Activated T-cell treated with anti-CD3 and anti-CD28 coated beads, Interleukin-2, amount 50 U/mL, for 24 hours (primary cell): ENCODE data around the gene NKX2-4.
"Not testable (repeated sequence)": the region's sequence is repeated elsewhere in the genome, so short reads cannot be mapped to it uniquely, and the experiment has no call there.

Source experiments
- DNase-seq: peaks from one replicate; pipeline ENCODE4 v3.0.0-alpha.2; 2020
- H3K27ac Mint-ChIP-seq: 2 replicates; pipeline ENCODE4 v1.8.0; 2020; ENCODE audit warnings: mild to moderate bottlenecking, mixed read lengths
- H3K27me3 Mint-ChIP-seq: 2 replicates; pipeline ENCODE4 v1.8.0; 2020; ENCODE audit warnings: mixed read lengths
- H3K36me3 Mint-ChIP-seq: 2 replicates; pipeline ENCODE4 v1.8.0; 2020; ENCODE audit warnings: low read depth, mixed read lengths
- H3K4me1 Mint-ChIP-seq: 2 replicates; pipeline ENCODE4 v1.8.0; 2020; ENCODE audit warnings: low read depth, mixed read lengths
- H3K4me3 Mint-ChIP-seq: 2 replicates; pipeline ENCODE4 v1.8.0; 2020; ENCODE audit warnings: mild to moderate bottlenecking, moderate library complexity, mixed read lengths
- H3K9me3 Mint-ChIP-seq: 2 replicates; pipeline ENCODE4 v1.8.0; 2020; ENCODE audit warnings: mixed read lengths

The NKX2-4 gene

GRCh38 chr20:21386111-21386510 is 11.2 kb downstream of the NKX2-4 start:
- Mint-ChIP-seq H3K36me3 (peaks cover 90% of the 10 kb centered on the region), H3K27ac (no peak overlapping the region), H3K4me3 (no peak overlapping the region), H3K27me3 (peaks cover 10% of the 10 kb centered on the region), H3K9me3 (no peaks in the 10 kb centered on the region), H3K4me1 (peaks cover 3% of the 10 kb centered on the region)
- no peak for DNase-seq

- no peak overlapping the region for H3K4me3 Mint-ChIP-seq
- H3K9me3 Mint-ChIP-seq: no peaks in the 10 kb centered on the region
- no peak overlapping the region for H3K27ac Mint-ChIP-seq
- H3K36me3 Mint-ChIP-seq: peaks cover 93% of the 10 kb centered on the region
- H3K27me3 Mint-ChIP-seq: no peaks in the 10 kb centered on the region
- H3K4me1 Mint-ChIP-seq: no peaks in the 10 kb centered on the region
- no peak for DNase-seq
These were observed 12.9 kb downstream of the NKX2-4 start for GRCh38 chr20:21384308-21384892.

- Mint-ChIP-seq H3K27ac (no peak overlapping the region), H3K4me3 (no peak overlapping the region), H3K27me3 (no peaks in the 10 kb centered on the region), H3K36me3 (peaks cover 94% of the 10 kb centered on the region), H3K9me3 (no peaks in the 10 kb centered on the region), H3K4me1 (peaks cover 8% of the 10 kb centered on the region)
- DNase-seq: no peak
These were observed 15.7 kb downstream of the NKX2-4 start for GRCh38 chr20:21381619-21382018.

GRCh38 chr20:21380711-21381110 is 16.6 kb downstream of the NKX2-4 start:
- no peak for DNase-seq
- Mint-ChIP-seq H3K27me3 (no peaks in the 10 kb centered on the region), H3K4me1 (peaks cover 8% of the 10 kb centered on the region), H3K9me3 (no peaks in the 10 kb centered on the region), H3K36me3 (peaks cover 91% of the 10 kb centered on the region), H3K27ac (no peak overlapping the region), H3K4me3 (no peak overlapping the region)

- Mint-ChIP-seq H3K4me1 (peaks cover 9% of the 10 kb centered on the region), H3K36me3 (peaks cover 83% of the 10 kb centered on the region), H3K27me3 (no peaks in the 10 kb centered on the region), H3K9me3 (no peaks in the 10 kb centered on the region), H3K27ac (no peak overlapping the region), H3K4me3 (no peak overlapping the region)
- no peak for DNase-seq
These were observed 19.1 kb downstream of the NKX2-4 start for GRCh38 chr20:21378259-21378658.

- no peak overlapping the region for H3K27ac Mint-ChIP-seq
- no peaks in the 10 kb centered on the region for H3K9me3 Mint-ChIP-seq
- H3K4me1 Mint-ChIP-seq: peaks cover 9% of the 10 kb centered on the region
- H3K4me3 Mint-ChIP-seq: no peak overlapping the region
- DNase-seq: no peak
- H3K36me3 Mint-ChIP-seq: peaks cover 83% of the 10 kb centered on the region
- H3K27me3 Mint-ChIP-seq: no peaks in the 10 kb centered on the region
These were observed 19.6 kb downstream of the NKX2-4 start for GRCh38 chr20:21377701-21378100.

GRCh38 chr20:21376626-21377025 is 20.7 kb downstream of the NKX2-4 start:
- DNase-seq: no peak
- H3K27ac Mint-ChIP-seq: peak overlapping the region; percentile 14
- H3K4me1 Mint-ChIP-seq: peaks cover 9% of the 10 kb centered on the region
- H3K9me3 Mint-ChIP-seq: no peaks in the 10 kb centered on the region
- no peaks in the 10 kb centered on the region for H3K27me3 Mint-ChIP-seq
- no peak overlapping the region for H3K4me3 Mint-ChIP-seq
- peaks cover 81% of the 10 kb centered on the region for H3K36me3 Mint-ChIP-seq

- H3K27ac Mint-ChIP-seq: no peak overlapping the region
- no peak for DNase-seq
- peaks cover 83% of the 10 kb centered on the region for H3K36me3 Mint-ChIP-seq
- H3K4me1 Mint-ChIP-seq: peaks cover 6% of the 10 kb centered on the region
- H3K27me3 Mint-ChIP-seq: no peaks in the 10 kb centered on the region
- H3K9me3 Mint-ChIP-seq: no peaks in the 10 kb centered on the region
- no peak overlapping the region for H3K4me3 Mint-ChIP-seq
These were observed 23.9 kb downstream of the NKX2-4 start for GRCh38 chr20:21373436-21373835.

GRCh38 chr20:21372016-21372415 is 25.3 kb downstream of the NKX2-4 start:
- H3K27me3 Mint-ChIP-seq: no peaks in the 10 kb centered on the region

GRCh38 chr20:21371193-21371592 is 26.1 kb downstream of the NKX2-4 start:
- no peak overlapping the region for H3K4me3 Mint-ChIP-seq
- H3K9me3 Mint-ChIP-seq: no peaks in the 10 kb centered on the region
- H3K27ac Mint-ChIP-seq: no peak overlapping the region
- H3K4me1 Mint-ChIP-seq: peaks cover 2% of the 10 kb centered on the region
- DNase-seq: no peak
- peaks cover 84% of the 10 kb centered on the region for H3K36me3 Mint-ChIP-seq
- no peaks in the 10 kb centered on the region for H3K27me3 Mint-ChIP-seq

More at GRCh38 chr20:21372016-21372415, 25.3 kb downstream of the NKX2-4 start:
- DNase-seq: no peak
- Mint-ChIP-seq H3K27ac (no peak overlapping the region), H3K9me3 (no peaks in the 10 kb centered on the region), H3K36me3 (peaks cover 84% of the 10 kb centered on the region), H3K4me3 (no peak overlapping the region), H3K4me1 (peaks cover 2% of the 10 kb centered on the region)

GRCh38 chr20:21368791-21369190 is 28.5 kb downstream of the NKX2-4 start:
- H3K27me3 Mint-ChIP-seq: no peaks in the 10 kb centered on the region
- H3K9me3 Mint-ChIP-seq: no peaks in the 10 kb centered on the region
- no peak for DNase-seq
- no peak overlapping the region for H3K4me3 Mint-ChIP-seq
- peaks cover 2% of the 10 kb centered on the region for H3K4me1 Mint-ChIP-seq
- peaks cover 88% of the 10 kb centered on the region for H3K36me3 Mint-ChIP-seq
- H3K27ac Mint-ChIP-seq: no peak overlapping the region

- H3K4me1 Mint-ChIP-seq, H3K9me3 Mint-ChIP-seq, H3K4me3 Mint-ChIP-seq, H3K27me3 Mint-ChIP-seq, DNase-seq: not testable (repeated sequence)
- peak overlapping the region; percentile 28 for H3K27ac Mint-ChIP-seq
- peaks cover 90% of the 10 kb centered on the region for H3K36me3 Mint-ChIP-seq
These were observed 31.1 kb downstream of the NKX2-4 start for GRCh38 chr20:21366273-21366672.

- Mint-ChIP-seq H3K4me1 (peaks cover 5% of the 10 kb centered on the region), H3K4me3 (no peak overlapping the region), H3K9me3 (no peaks in the 10 kb centered on the region), H3K27me3 (no peaks in the 10 kb centered on the region), H3K36me3 (peaks cover 90% of the 10 kb centered on the region), H3K27ac (no peak overlapping the region)
- no peak for DNase-seq
These were observed 31.6 kb downstream of the NKX2-4 start for GRCh38 chr20:21365771-21366170.

GRCh38 chr20:21364413-21364812 is 32.9 kb downstream of the NKX2-4 start:
- H3K4me3 Mint-ChIP-seq: no peak overlapping the region
- no peaks in the 10 kb centered on the region for H3K27me3 Mint-ChIP-seq
- H3K4me1 Mint-ChIP-seq: peaks cover 13% of the 10 kb centered on the region
- H3K27ac Mint-ChIP-seq: no peak overlapping the region
- H3K9me3 Mint-ChIP-seq: no peaks in the 10 kb centered on the region
- DNase-seq: no peak
- H3K36me3 Mint-ChIP-seq: peaks cover 90% of the 10 kb centered on the region

- H3K27me3 Mint-ChIP-seq: no peaks in the 10 kb centered on the region
- H3K4me1 Mint-ChIP-seq: peaks cover 13% of the 10 kb centered on the region
- peak overlapping the region; percentile 62 for H3K27ac Mint-ChIP-seq
- no peak overlapping the region for H3K4me3 Mint-ChIP-seq
- H3K9me3 Mint-ChIP-seq: no peaks in the 10 kb centered on the region
- DNase-seq: no peak
- peaks cover 88% of the 10 kb centered on the region for H3K36me3 Mint-ChIP-seq
These were observed 36.1 kb downstream of the NKX2-4 start for GRCh38 chr20:21361266-21361665.

GRCh38 chr20:21360705-21361104 is 36.6 kb downstream of the NKX2-4 start:
- no peaks in the 10 kb centered on the region for H3K9me3 Mint-ChIP-seq
- peak overlapping the region; percentile 34 for H3K27ac Mint-ChIP-seq
- peaks cover 91% of the 10 kb centered on the region for H3K36me3 Mint-ChIP-seq
- H3K27me3 Mint-ChIP-seq: no peaks in the 10 kb centered on the region
- H3K4me3 Mint-ChIP-seq: no peak overlapping the region
- no peak for DNase-seq
- H3K4me1 Mint-ChIP-seq: peaks cover 13% of the 10 kb centered on the region
